Ovary (tissue), 9 donors: ENCODE results near the gene UBL4A. TPM values are rescaled to one million over a fixed set of nuclear protein-coding genes. Genes with fewer than 3 reads are reported as not detected.

ENCODE experiments used
- DNase-seq, 5 donors: peaks; one replicate each; pipeline ENCODE4 v3.0.0-alpha.2; 2019 to 2020
- H3K27ac ChIP-seq, 2 donors: fragments of 200-600 bp; one replicate each; pipeline versions ENCODE4 v1.5.1 to v1.8.0; 2019 to 2022
- H3K27me3 ChIP-seq: fragments of 200-600 bp; one replicate; pipeline ENCODE4 v1.8.0; 2022
- H3K36me3 ChIP-seq: fragments of 200-600 bp; sonication (generic); one replicate; pipeline ENCODE4 v1.5.1; 2019
- H3K4me1 ChIP-seq: one replicate; pipeline ENCODE4 v1.8.1; 2013; ENCODE audit warnings: mild to moderate bottlenecking, moderate library complexity; ENCODE audit not compliant: insufficient read depth
- H3K4me3 ChIP-seq: fragments of 200-600 bp; sonication (generic); one replicate; pipeline ENCODE4 v1.5.1; 2017
- H3K9me3 ChIP-seq, 2 donors: fragments of 200-600 bp in 1 of 2; sonication (generic) in 1 of 2; one replicate each; pipeline versions ENCODE4 v1.5.1 to v1.8.1; 2013 to 2019; ENCODE audit warnings: mild to moderate bottlenecking in 1 of 2, moderate library complexity in 1 of 2
- CTCF ChIP-seq, 3 donors: fragments of 450-650 bp in 2 of 3; fragments of 200-600 bp in 1 of 3; IDR thresholded peaks; one replicate each; pipeline versions ENCODE4 v1.5.1 to v1.8.0; 2016 to 2022; ENCODE audit warnings: antibody characterized with exemption in 3 of 3, mild to moderate bottlenecking in 1 of 3
- EP300 ChIP-seq: sonication (generic); formaldehyde crosslinking; IDR thresholded peaks from one replicate; pipeline ENCODE4 v1.6.1; 2017; ENCODE audit warnings: antibody characterized with exemption
- POLR2A ChIP-seq: fragments of 450-650 bp; IDR thresholded peaks from one replicate; pipeline ENCODE4 v1.6.1; 2017; ENCODE audit warnings: antibody characterized with exemption, mild to moderate bottlenecking, moderate library complexity
- WGBS, 3 donors: extraction: QIAGEN DNeasy Blood & Tissue Kit in 1 of 3; methylation state at CpG; one replicate each; pipeline versions ENCODE4 v1.1.5 to v1.1.7; 2013 to 2017; 5-methylcytosine and 5-hydroxymethylcytosine counted together
- intact Hi-C, 4 donors: fragments of 100-400 bp; cut with DNase I; formaldehyde crosslinking; loops; one replicate each; pipeline versions ENCODE4 v1.11.0 to v1.15.1; 2022 to 2023
- polyA plus RNA-seq, 2 donors: library from polyadenylated mRNA; stranded (reverse); fragments of 200-250 nt in 1 of 2; fragments of 350-450 nt in 1 of 2; fragmentation: Illumina TruSeq in 1 of 2; extraction: RNeasy Lipid Tissue Mini Kit (QIAGEN cat#74804) in 1 of 2; gene quantifications; one replicate each; pipeline ENCODE4 v1.2.3, GENCODE V29; 2013 to 2014
- total RNA-seq, 7 donors: library from RNA; depleted of rRNA in 2 of 7; stranded (reverse); fragments of >200 nt in 2 of 7; fragmentation: NEBNext Ultra II Directional in 3 of 7; extraction: Animal tissue kit (Norgen Biotek cat#: 25700) in 3 of 7; gene quantifications; one replicate each; pipeline versions ENCODE4 v1.1.0 to v1.2.4, GENCODE V29; 2016 to 2023
- donor health status: DM: no; HTN: no; CAD: no; lungs with moderate emphysema.
- donor health status: DM: no; HTN: no; CAD: no.
- donor health status: Bipolar disorder and iron deficiency.
- donor health status: DM: yes; HTN: yes; CAD: no.
- donor health status: DM: no; HTN: no; CAD: no.
- donor health status: DM: yes; HTN: yes; CAD: no.

The UBL4A gene
- total and polyA plus RNA-seq, 9 donors: 14.6 to 35.5 (median 27.9) TPM

GRCh38 chrX:154511761-154512160, 25.3 kb upstream of the UBL4A start:
- Histone ChIP-seq H3K27ac (peak overlapping the region; percentile 54 to 58), H3K4me1 (no peaks in the 10 kb centered on the region), H3K4me3 (no peak overlapping the region), H3K36me3 (no peaks in the 10 kb centered on the region), H3K27me3 (no peaks in the 10 kb centered on the region), H3K9me3 (no peaks in the 10 kb centered on the region)
- TF ChIP-seq CTCF (IDR thresholded peaks at IDR 0.05) (no peak), POLR2A (no peak)
- 56 to 58% (median 57%) methylated on average over 12 of the region's 12 CpGs for WGBS, 3 donors
- intact Hi-C loops: no loop called here
- peak in 1 of 5 donors; percentile 63 for DNase-seq

- no peaks in the 10 kb centered on the region for H3K9me3 ChIP-seq
- H3K36me3 ChIP-seq: no peaks in the 10 kb centered on the region
- H3K27ac ChIP-seq: no peak overlapping the region
- no peak for TF ChIP-seq POLR2A
- no peak for TF ChIP-seq EP300
- no peak for TF ChIP-seq CTCF (IDR thresholded peaks at IDR 0.05)
- H3K27me3 ChIP-seq: no peaks in the 10 kb centered on the region
- H3K4me3 ChIP-seq: no peak overlapping the region
- no peak for DNase-seq
- no peaks in the 10 kb centered on the region for H3K4me1 ChIP-seq
- WGBS, 3 donors: 74 to 94% (median 89%) methylated on average over 5 of the region's 5 CpGs
- intact Hi-C loops: no loop called here
Observed at GRCh38 chrX:154509455-154509854, 23.0 kb upstream of the UBL4A start.

GRCh38 chrX:154508384-154508745, 21.9 kb upstream of the UBL4A start:
- intact Hi-C loops: no loop called here
- Histone ChIP-seq H3K4me1 (no peaks in the 10 kb centered on the region), H3K4me3 (no peak overlapping the region), H3K27me3 (no peaks in the 10 kb centered on the region), H3K9me3 (no peaks in the 10 kb centered on the region), H3K27ac (no peak overlapping the region), H3K36me3 (no peaks in the 10 kb centered on the region)
- TF ChIP-seq POLR2A: no peak
- no peak for TF ChIP-seq EP300
- no peak for TF ChIP-seq CTCF (IDR thresholded peaks at IDR 0.05)
- DNase-seq: no peak
- WGBS, 3 donors: 76 to 84% (median 78%) methylated on average over 9 to 13 of the region's 13 CpGs

DNA sequence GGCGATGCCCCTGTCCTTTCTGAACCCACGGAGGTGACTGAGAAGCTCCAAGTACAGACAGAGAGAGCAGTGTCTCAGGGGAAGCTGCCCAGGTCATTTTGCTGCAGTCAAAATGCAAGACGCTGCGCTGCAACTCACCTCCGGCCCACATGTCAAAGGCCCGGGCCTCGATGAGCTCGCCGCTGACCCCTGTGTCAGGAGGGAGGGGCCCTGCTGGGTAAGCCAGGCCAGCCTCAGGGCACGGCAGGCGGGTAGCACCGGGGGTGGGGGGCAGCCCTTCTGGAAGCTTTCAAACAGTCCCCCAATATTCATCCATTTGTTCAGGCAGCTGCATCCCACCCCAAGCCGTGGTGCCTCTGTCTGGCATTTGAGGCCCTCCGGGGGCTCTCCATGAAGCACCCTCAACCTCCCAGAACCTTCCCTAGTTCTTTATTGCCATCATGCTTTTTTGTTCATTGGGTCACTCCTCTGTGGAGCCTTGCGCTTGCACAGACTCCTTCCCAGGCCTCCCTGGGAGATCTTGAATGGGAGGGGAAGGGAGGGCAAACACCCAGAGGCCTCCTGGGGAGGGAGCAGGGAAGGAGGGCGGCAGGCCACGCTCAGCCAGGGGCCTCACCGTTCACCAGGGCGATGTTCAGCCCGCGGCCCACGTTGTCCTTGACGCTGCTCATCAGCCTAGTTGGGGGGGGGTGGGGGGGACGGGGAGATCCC, 21.4 kb upstream of the UBL4A start:
- WGBS, 3 donors: 73 to 74% (median 73%) methylated on average over 23 to 24 of the region's 24 CpGs
- H3K27me3 ChIP-seq: no peaks in the 10 kb centered on the region

DNA sequence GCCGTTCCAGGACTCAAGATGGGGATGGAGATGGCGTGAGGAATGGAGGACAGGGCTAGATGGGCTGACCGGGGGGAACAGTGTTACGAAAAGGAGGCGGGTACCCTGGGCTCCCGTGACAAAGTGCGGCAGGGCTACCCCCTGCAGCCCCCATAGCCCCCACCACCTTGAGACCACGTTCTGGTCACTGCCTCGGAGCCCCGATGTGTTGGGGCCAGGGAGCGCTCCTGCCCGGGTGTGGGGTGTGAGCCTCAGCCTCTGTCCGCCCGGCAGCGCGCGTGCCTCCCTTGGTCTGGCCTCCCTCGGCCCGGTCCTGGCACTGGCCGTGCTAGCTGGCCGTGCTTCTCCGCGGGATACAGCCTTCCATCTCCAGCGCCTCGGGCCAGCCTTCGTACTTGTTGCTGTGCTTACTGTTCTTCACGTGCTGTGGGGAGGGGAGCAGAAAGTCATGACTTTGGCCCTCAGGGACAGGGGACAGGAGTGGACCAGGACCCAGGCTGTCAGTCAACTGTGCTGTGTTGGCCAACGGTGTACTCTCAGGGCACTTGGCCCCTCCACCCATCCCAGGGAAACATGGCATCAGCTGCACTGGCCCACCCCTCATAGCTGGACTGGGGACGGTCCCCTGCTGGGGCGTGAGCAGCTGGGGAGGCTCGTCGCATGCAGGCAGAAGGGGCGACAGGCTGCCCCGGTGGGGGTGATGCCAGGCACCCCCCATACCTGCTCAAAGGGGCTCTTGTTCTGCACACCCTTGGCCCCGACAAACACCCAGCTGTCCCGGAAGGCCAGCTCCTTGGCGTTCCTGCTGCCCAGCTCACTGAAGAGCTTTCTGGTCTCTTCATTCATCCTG, 20.3 kb upstream of the UBL4A start:
- TF ChIP-seq POLR2A: no peak
- no peak for TF ChIP-seq CTCF (IDR thresholded peaks at IDR 0.05)
- no peak for TF ChIP-seq EP300
- H3K27ac ChIP-seq: no peak overlapping the region
- H3K4me1 ChIP-seq: no peaks in the 10 kb centered on the region
- H3K4me3 ChIP-seq: no peak overlapping the region
- no peaks in the 10 kb centered on the region for H3K36me3 ChIP-seq
- no peaks in the 10 kb centered on the region for H3K27me3 ChIP-seq
- WGBS, 3 donors: 87 to 92% (median 87%) methylated on average over 37 of the region's 37 CpGs
- H3K9me3 ChIP-seq: no peaks in the 10 kb centered on the region
- intact Hi-C loops: no loop called here
- DNase-seq: no peak

More for the DNA sequence above, 21.4 kb upstream of the UBL4A start:
- no peak overlapping the region for H3K27ac ChIP-seq
- no peaks in the 10 kb centered on the region for H3K9me3 ChIP-seq
- no peak overlapping the region for H3K4me3 ChIP-seq
- intact Hi-C loops: no loop called here
- H3K4me1 ChIP-seq: no peaks in the 10 kb centered on the region
- TF ChIP-seq POLR2A (no peak), EP300 (no peak)
- H3K36me3 ChIP-seq: no peaks in the 10 kb centered on the region
- no peak for DNase-seq
